ENCODE data around the gene MICOS13.

MICOS13 gene

DNA sequence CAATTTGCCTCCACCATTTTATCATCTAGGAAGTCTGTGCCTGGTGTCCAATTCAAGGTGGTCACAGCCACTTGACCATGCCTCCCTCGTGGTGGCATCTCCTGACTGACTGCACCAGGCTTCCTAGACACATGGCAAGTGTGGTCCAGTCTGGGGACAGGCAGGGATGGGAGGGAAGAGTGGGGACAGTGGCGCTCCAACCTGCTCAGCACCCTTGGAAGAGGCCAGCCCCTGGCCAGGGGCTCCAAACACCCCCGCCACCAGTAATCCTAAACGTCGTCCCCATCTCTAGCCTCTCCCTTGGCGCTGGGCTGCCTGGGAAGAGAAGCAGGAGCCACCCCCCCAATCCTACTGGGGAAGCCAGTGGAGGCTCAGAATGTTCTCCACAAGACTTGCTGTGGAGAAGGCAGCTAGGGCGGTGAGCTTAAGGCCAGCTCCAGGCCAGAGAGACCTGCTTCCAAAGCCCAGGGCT, 12.4 kb upstream of the MICOS13 start:
- peaks cover 61% of the 10 kb centered on the region for H4K20me1 ChIP-seq (ENCODE audit: insufficient read depth, low read length, poor library complexity, severe bottlenecking)
- peaks cover 62% of the 10 kb centered on the region; the same call in 1 of the 2 replicates for H3K36me3 ChIP-seq (ENCODE audit: insufficient read depth, low read length)
- H3K4me3 ChIP-seq (ENCODE audit: low read length, poor library complexity, severe bottlenecking) = peak overlapping the region; percentile 91
- H3F3A ChIP-seq (ENCODE audit: low read depth) = no peaks in the 10 kb centered on the region
- no peaks in the 10 kb centered on the region for H3K9me2 ChIP-seq (replicated peaks; ENCODE audit: low read depth, low read length)
- H2AFZ ChIP-seq (ENCODE audit: low read length) = no peak overlapping the region
- H3K79me2 ChIP-seq (ENCODE audit: insufficient read depth, low read length) = peaks cover 63% of the 10 kb centered on the region
- TF ChIP-seq EZH2phosphoT487 (IDR thresholded peaks at IDR 0.05; ENCODE audit: borderline replicate concordance) = no peak
- TF ChIP-seq, protein P1, sequence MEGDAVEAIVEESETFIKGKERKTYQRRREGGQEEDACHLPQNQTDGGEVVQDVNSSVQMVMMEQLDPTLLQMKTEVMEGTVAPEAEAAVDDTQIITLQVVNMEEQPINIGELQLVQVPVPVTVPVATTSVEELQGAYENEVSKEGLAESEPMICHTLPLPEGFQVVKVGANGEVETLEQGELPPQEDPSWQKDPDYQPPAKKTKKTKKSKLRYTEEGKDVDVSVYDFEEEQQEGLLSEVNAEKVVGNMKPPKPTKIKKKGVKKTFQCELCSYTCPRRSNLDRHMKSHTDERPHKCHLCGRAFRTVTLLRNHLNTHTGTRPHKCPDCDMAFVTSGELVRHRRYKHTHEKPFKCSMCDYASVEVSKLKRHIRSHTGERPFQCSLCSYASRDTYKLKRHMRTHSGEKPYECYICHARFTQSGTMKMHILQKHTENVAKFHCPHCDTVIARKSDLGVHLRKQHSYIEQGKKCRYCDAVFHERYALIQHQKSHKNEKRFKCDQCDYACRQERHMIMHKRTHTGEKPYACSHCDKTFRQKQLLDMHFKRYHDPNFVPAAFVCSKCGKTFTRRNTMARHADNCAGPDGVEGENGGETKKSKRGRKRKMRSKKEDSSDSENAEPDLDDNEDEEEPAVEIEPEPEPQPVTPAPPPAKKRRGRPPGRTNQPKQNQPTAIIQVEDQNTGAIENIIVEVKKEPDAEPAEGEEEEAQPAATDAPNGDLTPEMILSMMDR (conservative IDR thresholded peaks at IDR 0.05; ENCODE audit: low read length) = no peak
- H3K4me2 ChIP-seq (ENCODE audit: low read depth, low read length, poor library complexity, severe bottlenecking) = peak overlapping the region; percentile 98
- peaks cover 9% of the 10 kb centered on the region for H3K27me3 ChIP-seq (ENCODE audit: insufficient read depth, low read length, poor library complexity, severe bottlenecking)
- peak overlapping the region; percentile 99 for H3K9ac ChIP-seq (ENCODE audit: low read depth, low read length, poor library complexity, severe bottlenecking)
- no peaks in the 10 kb centered on the region for H3K9me3 ChIP-seq (ENCODE audit: insufficient read depth, low read depth, low read length)
- H3K4me1 ChIP-seq (ENCODE audit: insufficient read depth, low read length, poor library complexity, severe bottlenecking) = peaks cover 8% of the 10 kb centered on the region

DNA sequence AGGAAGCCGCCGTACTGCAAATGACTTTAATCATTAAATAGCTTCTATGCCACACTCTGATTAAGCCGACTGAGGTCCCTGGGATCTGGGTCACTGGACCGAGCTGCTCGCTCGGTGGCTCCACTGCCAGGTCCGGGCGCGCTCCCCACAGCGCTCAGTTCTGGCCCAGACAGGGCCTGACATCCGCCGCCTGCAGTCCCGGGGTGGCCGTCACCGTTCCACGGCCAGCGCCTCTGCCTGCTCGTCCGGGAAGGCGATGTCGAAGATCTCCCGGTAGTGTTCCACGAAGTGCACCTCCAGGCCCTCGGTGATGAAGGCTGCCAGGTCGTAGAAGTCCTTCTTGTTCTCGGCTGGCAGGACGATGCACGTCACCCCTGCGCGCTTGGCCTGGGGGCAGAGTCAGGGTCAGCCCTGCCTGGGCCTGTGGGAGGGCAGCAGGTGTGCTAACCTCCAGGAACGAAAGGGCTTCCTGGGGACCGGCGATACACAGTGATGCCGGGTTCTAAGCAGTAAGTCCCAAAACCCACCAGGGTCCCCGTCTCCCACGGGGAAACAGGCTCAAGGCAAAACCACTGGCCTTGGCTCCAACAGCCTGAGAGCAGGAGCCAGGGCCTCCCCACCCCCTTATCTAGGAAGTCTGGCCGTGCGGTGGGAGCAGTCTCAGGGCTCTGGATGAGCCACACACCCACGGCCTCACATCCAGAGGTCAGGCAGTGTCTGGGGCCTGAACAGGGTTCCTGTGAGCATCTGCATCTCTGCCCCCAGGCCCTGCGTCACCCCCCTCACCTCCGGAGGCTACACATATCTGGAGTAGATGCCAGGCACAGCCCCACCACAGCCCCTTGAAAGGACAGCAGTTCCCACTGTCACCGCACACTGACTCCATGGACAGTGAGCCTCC, 11.8 kb upstream of the MICOS13 start:
- Histone ChIP-seq H3K4me2 (ENCODE audit: low read depth, low read length, poor library complexity, severe bottlenecking) (peak overlapping the region; percentile 98), H3K4me3 (ENCODE audit: low read length, poor library complexity, severe bottlenecking) (peak overlapping the region; percentile 91), H3K9me2 (replicated peaks; ENCODE audit: low read depth, low read length) (no peaks in the 10 kb centered on the region), H2AFZ (ENCODE audit: low read length) (no peak overlapping the region), H3K27me3 (ENCODE audit: insufficient read depth, low read length, poor library complexity, severe bottlenecking) (peaks cover 9% of the 10 kb centered on the region), H3K79me2 (ENCODE audit: insufficient read depth, low read length) (peaks cover 63% of the 10 kb centered on the region), H3K9me3 (ENCODE audit: insufficient read depth, low read depth, low read length) (no peaks in the 10 kb centered on the region), H4K20me1 (ENCODE audit: insufficient read depth, low read length, poor library complexity, severe bottlenecking) (peaks cover 61% of the 10 kb centered on the region), H3F3A (ENCODE audit: low read depth) (no peaks in the 10 kb centered on the region), H3K9ac (ENCODE audit: low read depth, low read length, poor library complexity, severe bottlenecking) (peak overlapping the region; percentile 99), H3K36me3 (ENCODE audit: insufficient read depth, low read length) (peaks cover 60% of the 10 kb centered on the region; the same call in 1 of the 2 replicates), H3K4me1 (ENCODE audit: insufficient read depth, low read length, poor library complexity, severe bottlenecking) (peaks cover 8% of the 10 kb centered on the region)
- TF ChIP-seq, protein P1 (conservative IDR thresholded peaks at IDR 0.05; ENCODE audit: low read length) = no peak
- TF ChIP-seq EZH2phosphoT487 (IDR thresholded peaks at IDR 0.05; ENCODE audit: borderline replicate concordance) = no peak

DNA sequence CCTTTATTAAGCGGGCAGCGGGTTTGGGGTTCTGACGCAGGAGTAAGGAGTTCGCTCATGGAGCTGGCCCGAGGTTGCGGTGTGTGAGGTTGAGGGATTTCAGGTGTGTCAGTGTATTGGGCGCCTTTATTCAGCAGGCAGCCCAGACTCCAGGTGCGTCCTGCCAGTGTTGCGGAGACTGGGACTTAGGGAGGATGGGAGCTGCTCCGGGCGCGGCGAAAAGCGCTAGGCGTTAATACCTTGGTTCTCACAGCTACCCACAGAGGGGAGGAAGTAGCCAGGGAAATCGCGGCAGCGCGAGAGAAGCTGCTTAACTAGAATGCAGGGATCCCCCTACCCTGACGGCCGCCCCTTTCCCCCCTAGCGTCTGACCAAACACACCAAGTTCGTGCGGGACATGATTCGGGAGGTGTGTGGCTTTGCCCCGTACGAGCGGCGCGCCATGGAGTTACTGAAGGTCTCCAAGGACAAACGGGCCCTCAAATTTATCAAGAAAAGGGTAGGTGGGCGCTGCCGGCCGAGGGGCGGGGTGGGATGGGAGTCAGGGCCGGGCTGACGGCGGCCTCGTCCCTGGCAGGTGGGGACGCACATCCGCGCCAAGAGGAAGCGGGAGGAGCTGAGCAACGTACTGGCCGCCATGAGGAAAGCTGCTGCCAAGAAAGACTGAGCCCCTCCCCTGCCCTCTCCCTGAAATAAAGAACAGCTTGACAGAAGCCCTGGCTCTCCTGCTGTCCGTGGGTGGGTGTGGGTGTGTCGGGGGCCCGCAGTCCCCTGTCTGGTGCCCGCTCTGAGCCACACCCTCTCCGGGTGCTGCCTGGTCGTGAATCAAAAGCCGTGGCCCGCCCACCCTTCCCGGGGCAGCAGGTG, 10.9 kb upstream of the MICOS13 start:
- Histone ChIP-seq H4K20me1 (ENCODE audit: insufficient read depth, low read length, poor library complexity, severe bottlenecking) (peaks cover 56% of the 10 kb centered on the region), H3K36me3 (ENCODE audit: insufficient read depth, low read length) (peaks cover 51% of the 10 kb centered on the region; the same call in 1 of the 2 replicates), H3K4me1 (ENCODE audit: insufficient read depth, low read length, poor library complexity, severe bottlenecking) (peaks cover 12% of the 10 kb centered on the region), H2AFZ (ENCODE audit: low read length) (no peak overlapping the region), H3K9me2 (replicated peaks; ENCODE audit: low read depth, low read length) (no peaks in the 10 kb centered on the region), H3F3A (ENCODE audit: low read depth) (no peaks in the 10 kb centered on the region), H3K9ac (ENCODE audit: low read depth, low read length, poor library complexity, severe bottlenecking) (peak overlapping the region; percentile 99), H3K4me2 (ENCODE audit: low read depth, low read length, poor library complexity, severe bottlenecking) (peak overlapping the region; percentile 98), H3K27me3 (ENCODE audit: insufficient read depth, low read length, poor library complexity, severe bottlenecking) (peaks cover 9% of the 10 kb centered on the region), H3K4me3 (ENCODE audit: low read length, poor library complexity, severe bottlenecking) (peak overlapping the region; percentile 91), H3K9me3 (ENCODE audit: insufficient read depth, low read depth, low read length) (no peaks in the 10 kb centered on the region), H3K79me2 (ENCODE audit: insufficient read depth, low read length) (peaks cover 61% of the 10 kb centered on the region)
- TF ChIP-seq, protein P1 (conservative IDR thresholded peaks at IDR 0.05; ENCODE audit: low read length) = no peak
- no peak for TF ChIP-seq EZH2phosphoT487 (IDR thresholded peaks at IDR 0.05; ENCODE audit: borderline replicate concordance)
